Mesenchymal stem cell (in vitro differentiated cells and primary cell): ENCODE measurements around the gene C22orf23. TPM values are rescaled to one million over a fixed set of nuclear protein-coding genes. Genes with fewer than 3 reads are reported as not detected.

ENCODE experiments used
- DNase-seq: peaks from one replicate; pipeline ENCODE4 v3.0.0-alpha.2; 2013
- H2AFZ ChIP-seq: one replicate; pipeline ENCODE4 v1.6.1; 2013; ENCODE audit warnings: low read depth, mild to moderate bottlenecking, control low read depth, inconsistent platforms, low read length, moderate library complexity
- H2AK5ac ChIP-seq: 2 replicates; pipeline ENCODE4 v1.6.1; 2013; ENCODE audit warnings: low read length, moderate library complexity, mild to moderate bottlenecking, inconsistent platforms; ENCODE audit not compliant: severe bottlenecking
- H2BK120ac ChIP-seq: one replicate; pipeline ENCODE4 v1.6.1; 2013; ENCODE audit warnings: low read depth, mild to moderate bottlenecking, inconsistent platforms, low read length, moderate library complexity
- H2BK12ac ChIP-seq, 2 experiments: one replicate each; pipeline ENCODE4 v1.6.1; 2013; ENCODE audit warnings: inconsistent platforms in 2 of 2, low read length in 2 of 2, mild to moderate bottlenecking in 2 of 2, moderate library complexity in 2 of 2, control low read depth in 1 of 2
- H2BK15ac ChIP-seq: one replicate; pipeline ENCODE4 v1.6.1; 2013; ENCODE audit warnings: mild to moderate bottlenecking, low read depth, inconsistent platforms; ENCODE audit not compliant: poor library complexity, severe bottlenecking
- H2BK5ac ChIP-seq: 2 replicates; pipeline ENCODE4 v1.6.1; 2013; ENCODE audit warnings: low read depth, mild to moderate bottlenecking, low read length, control low read depth, inconsistent platforms; ENCODE audit not compliant: poor library complexity, severe bottlenecking
- H3K14ac ChIP-seq, 2 experiments: one replicate each; pipeline ENCODE4 v1.6.1; 2013; ENCODE audit warnings: inconsistent platforms in 2 of 2, low read length in 2 of 2, control low read depth in 1 of 2, mild to moderate bottlenecking in 1 of 2, moderate library complexity in 1 of 2
- H3K18ac ChIP-seq, 2 experiments: one replicate each; pipeline ENCODE4 v1.6.1; 2013; ENCODE audit warnings: inconsistent platforms in 2 of 2, low read length in 2 of 2, control low read depth in 1 of 2, low read depth in 1 of 2, mild to moderate bottlenecking in 1 of 2
- H3K23ac ChIP-seq, 2 experiments: one replicate each; pipeline ENCODE4 v1.6.1; 2013; ENCODE audit warnings: inconsistent platforms in 2 of 2, low read length in 2 of 2, mild to moderate bottlenecking in 2 of 2, moderate library complexity in 2 of 2, control low read depth in 1 of 2
- H3K27ac ChIP-seq: 2 replicates; pipeline ENCODE4 v1.5.1; 2013; ENCODE audit warnings: mild to moderate bottlenecking, moderate library complexity, low read length, control low read depth, inconsistent platforms; ENCODE audit not compliant: poor library complexity, severe bottlenecking
- H3K27me3 ChIP-seq, 2 experiments: 2 replicates each; pipeline versions ENCODE4 v1.6.1 to v1.7.0; 2013; ENCODE audit warnings: low read length in 2 of 2, mild to moderate bottlenecking in 2 of 2, moderate library complexity in 2 of 2, control low read depth in 1 of 2, inconsistent platforms in 1 of 2; ENCODE audit not compliant: control insufficient read depth in 1 of 2, insufficient read depth in 1 of 2
- H3K36me3 ChIP-seq, 2 experiments: 2 replicates each; pipeline versions ENCODE4 v1.6.1 to v1.7.0; 2013; ENCODE audit warnings: low read length in 2 of 2, control low read depth in 1 of 2, inconsistent platforms in 1 of 2, low read depth in 1 of 2, mild to moderate bottlenecking in 1 of 2; ENCODE audit not compliant: insufficient read depth in 2 of 2, control insufficient read depth in 1 of 2
- H3K4ac ChIP-seq, 2 experiments: one replicate each; pipeline ENCODE4 v1.6.1; 2013; ENCODE audit warnings: inconsistent platforms in 2 of 2, low read length in 2 of 2, mild to moderate bottlenecking in 2 of 2, moderate library complexity in 2 of 2, control low read depth in 1 of 2, low read depth in 1 of 2
- H3K4me1 ChIP-seq: 2 replicates; pipeline ENCODE4 v1.6.1; 2013; ENCODE audit warnings: low read depth, low read length, control low read depth; ENCODE audit not compliant: control insufficient read depth, insufficient read depth
- H3K4me2 ChIP-seq: 2 replicates; pipeline ENCODE4 v1.6.1; 2013; ENCODE audit warnings: low read length, mild to moderate bottlenecking, inconsistent platforms; ENCODE audit not compliant: poor library complexity, severe bottlenecking
- H3K4me3 ChIP-seq, 2 experiments: 2 replicates each; pipeline versions ENCODE4 v1.5.1 to v1.7.0; 2013; ENCODE audit warnings: low read length in 2 of 2, mild to moderate bottlenecking in 2 of 2, control low read depth in 1 of 2, low read depth in 1 of 2; ENCODE audit not compliant: insufficient read depth in 1 of 2
- H3K79me1 ChIP-seq: replicated peaks from 2 replicates; pipeline ENCODE4 v1.6.1; 2013; ENCODE audit warnings: mild to moderate bottlenecking, control low read depth, low read length, inconsistent platforms; ENCODE audit not compliant: poor library complexity, severe bottlenecking
- H3K9ac ChIP-seq: 2 replicates; pipeline ENCODE4 v1.7.0; 2013; ENCODE audit warnings: mild to moderate bottlenecking, low read length, moderate library complexity
- H3K9me3 ChIP-seq: 2 replicates; pipeline ENCODE4 v1.7.0; 2013; ENCODE audit warnings: mild to moderate bottlenecking, low read length; ENCODE audit not compliant: control insufficient read depth
- H4K8ac ChIP-seq: one replicate; pipeline ENCODE4 v1.6.1; 2013; ENCODE audit warnings: inconsistent platforms, mild to moderate bottlenecking, low read length, moderate library complexity
- H4K91ac ChIP-seq: one replicate; pipeline ENCODE4 v1.6.1; 2013; ENCODE audit warnings: mild to moderate bottlenecking, low read length, inconsistent platforms
- WGBS: methylation state at CpG from one replicate; pipeline ENCODE4 v1.1.7; 2013; ENCODE audit warnings: mixed read lengths; 5-methylcytosine and 5-hydroxymethylcytosine counted together
- polyA plus RNA-seq, 2 experiments: library from polyadenylated mRNA; stranded (reverse); fragments of 200-250 nt; gene quantifications; one replicate each; pipeline ENCODE4 v1.2.3, GENCODE V29; 2013

C22orf23 gene
- polyA plus RNA-seq (2013, experiment 1 of 2): 0.17 TPM
- polyA plus RNA-seq (2013, experiment 2 of 2): 0.27 TPM

DNA sequence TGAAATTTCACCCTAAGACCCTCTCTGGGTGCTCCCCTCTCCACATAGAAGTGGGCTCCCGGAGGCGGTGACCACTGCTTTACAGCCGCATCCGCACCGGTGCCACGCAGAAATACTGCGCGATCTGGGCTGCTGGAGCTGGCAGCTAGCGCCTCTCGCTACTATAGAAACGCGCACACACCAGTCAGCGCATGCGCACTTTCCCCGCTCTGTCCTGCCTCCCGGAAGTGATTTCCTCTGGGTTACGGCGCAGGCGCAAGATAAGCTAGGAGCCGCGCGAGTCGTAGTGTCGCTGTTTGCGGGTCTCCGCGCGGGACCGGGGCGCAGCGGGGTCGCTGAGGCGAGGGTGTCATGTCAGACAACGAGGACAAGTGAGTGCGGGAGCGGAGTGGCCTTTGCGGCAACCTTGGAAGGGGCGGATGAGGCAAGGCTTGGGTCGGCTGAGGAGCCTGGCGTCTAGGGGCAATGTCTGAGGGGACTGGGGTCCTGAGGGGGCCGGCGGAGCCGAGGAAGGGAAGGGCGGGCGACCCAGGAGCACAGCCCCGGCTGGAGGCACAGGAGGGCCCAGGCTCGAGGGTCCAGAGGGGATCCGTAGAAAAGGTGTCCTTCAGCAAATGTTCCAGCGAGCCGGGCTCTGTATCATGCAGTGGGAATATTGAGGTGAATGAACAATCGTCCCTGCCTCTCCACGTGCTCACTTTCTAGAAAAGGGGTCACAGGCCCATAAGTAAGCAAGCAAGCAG, at the start of gene C22orf23, which contains the start of gene POLR2F:
C22orf23 (minus strand) TSS at position 165 of the 743 bp plus-strand sequence. CDS start 452 bp downstream, outside the sequence.
POLR2F (plus strand) TSS at position 263 of the 743 bp plus-strand sequence; CDS start at position 352, 89 bp downstream.
- Histone ChIP-seq H3K9ac (peak within 1 kb of the TSS; percentile 97), H3K23ac (peak within 1 kb of the TSS in 1 of 2 experiments; percentile 70)
- WGBS: under 1% methylated on average over 52 of the region's 52 CpGs

DNA sequence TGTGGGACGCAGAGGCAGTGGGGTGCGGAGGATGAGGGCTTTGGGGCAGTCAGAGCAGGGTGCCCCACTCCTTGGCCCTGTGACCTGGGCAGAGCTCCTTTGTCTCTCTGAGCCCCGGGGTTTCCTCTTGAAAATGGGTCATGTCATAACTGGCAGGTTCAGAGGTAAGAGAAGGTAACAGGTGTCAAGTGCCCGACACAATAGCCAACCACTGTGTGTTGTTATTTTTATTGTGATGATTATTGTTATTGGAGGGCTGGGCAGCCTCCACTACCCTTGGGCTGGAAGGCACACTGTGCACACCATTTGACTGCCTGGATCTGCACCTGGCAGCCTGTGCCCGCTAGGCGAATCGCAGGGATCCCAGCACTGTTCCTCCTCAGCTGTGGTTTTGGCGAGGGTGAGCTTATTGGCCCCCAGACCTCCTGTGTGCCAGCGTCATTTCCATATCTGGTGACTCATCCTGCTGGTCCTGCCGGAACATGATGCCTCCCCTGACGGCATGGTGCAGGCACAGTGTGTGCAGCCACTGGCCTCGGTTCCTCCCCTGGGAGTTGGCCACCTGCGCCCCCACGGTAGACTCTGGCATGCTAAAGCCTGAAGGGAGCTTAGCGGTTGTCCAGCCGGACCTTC, 46.4 kb upstream of the C22orf23 start:
- Histone ChIP-seq H3K4me1 (peaks cover 11% of the 10 kb centered on the region), H3K9me3 (no peaks in the 10 kb centered on the region), H3K23ac (no peak overlapping the region), H3K18ac (no peak overlapping the region), H3K27me3 (peaks cover 23 to 25% of the 10 kb centered on the region in 2 experiments), H3K79me1 (no peaks in the 10 kb centered on the region), H2AFZ (no peak overlapping the region), H3K4me2 (no peak overlapping the region), H2BK12ac (no peak overlapping the region), H4K8ac (no peak overlapping the region), H3K14ac (no peak overlapping the region), H3K27ac (no peak overlapping the region), H2AK5ac (no peak overlapping the region), H3K36me3 (no peaks in the 10 kb centered on the region), H2BK15ac (no peak overlapping the region), H3K4ac (no peak overlapping the region), H3K4me3 (no peak overlapping the region), H3K9ac (no peak overlapping the region), H4K91ac (no peak overlapping the region), H2BK120ac (no peak overlapping the region), H2BK5ac (no peak overlapping the region)
- 67% methylated on average over 16 of the region's 16 CpGs for WGBS
- peak; percentile 61 for DNase-seq

More for the DNA sequence above, at the start of gene C22orf23, which contains the start of gene POLR2F:
- Histone ChIP-seq H3K9me3 (no peaks in the 10 kb centered on the region), H3K18ac (peak within 1 kb of the TSS; percentile 68 to 86), H3K4ac (peak within 1 kb of the TSS in 1 of 2 experiments; percentile 94), H3K4me1 (peaks cover 11% of the 10 kb centered on the region), H4K91ac (peak within 1 kb of the TSS; percentile 70), H4K8ac (peak within 1 kb of the TSS; percentile 92), H2BK120ac (no peak within 1 kb of the TSS), H3K27me3 (no peaks in the 10 kb centered on the region), H2AFZ (peak within 1 kb of the TSS; percentile 20), H2BK12ac (peak within 1 kb of the TSS in 1 of 2 experiments; percentile 69), H2AK5ac (no peak within 1 kb of the TSS), H2BK15ac (no peak within 1 kb of the TSS), H3K79me1 (peaks cover 19% of the 10 kb centered on the region), H3K14ac (peak within 1 kb of the TSS in 1 of 2 experiments; percentile 86), H3K27ac (no peak within 1 kb of the TSS), H2BK5ac (no peak within 1 kb of the TSS), H3K36me3 (peaks cover 20 to 23% of the 10 kb centered on the region in 2 experiments), H3K4me2 (peak within 1 kb of the TSS; percentile 94), H3K4me3 (peak within 1 kb of the TSS; percentile 90 to 96)
- peak; percentile 96 for DNase-seq

DNA sequence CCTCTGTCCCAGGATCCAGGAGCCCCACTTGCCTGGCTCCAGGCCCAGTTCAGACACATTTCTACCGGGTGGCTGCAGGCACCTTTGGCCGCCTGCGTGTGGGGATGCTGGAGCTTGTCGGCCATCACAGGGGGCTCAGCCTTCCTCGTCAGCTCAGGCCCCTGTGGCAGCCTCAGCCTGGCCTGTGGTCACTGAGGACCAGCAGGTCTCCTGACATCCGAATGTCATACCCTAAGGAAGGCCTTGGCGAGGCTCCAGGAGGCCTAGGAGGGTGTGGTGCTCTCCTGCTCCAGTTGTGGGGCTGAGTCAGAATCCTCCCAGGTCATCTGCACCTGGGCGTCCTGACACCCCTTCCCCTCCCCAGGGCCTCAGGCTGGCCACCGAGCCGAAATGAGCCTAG, 45.8 kb upstream of the C22orf23 start:
- H2BK120ac ChIP-seq: no peak overlapping the region
- no peaks in the 10 kb centered on the region for H3K79me1 ChIP-seq
- no peaks in the 10 kb centered on the region for H3K9me3 ChIP-seq
- H2BK5ac ChIP-seq: no peak overlapping the region
- no peak overlapping the region for H3K4me2 ChIP-seq
- no peak for DNase-seq
- H3K36me3 ChIP-seq: no peaks in the 10 kb centered on the region
- WGBS: 89% methylated on average over 9 of the region's 10 CpGs
- no peak overlapping the region for H2AFZ ChIP-seq
- H3K27ac ChIP-seq: no peak overlapping the region
- peaks cover 11% of the 10 kb centered on the region for H3K4me1 ChIP-seq
- peaks cover 23 to 25% of the 10 kb centered on the region in 2 experiments for H3K27me3 ChIP-seq
- H2BK12ac ChIP-seq: no peak overlapping the region
- no peak overlapping the region for H3K4me3 ChIP-seq
- no peak overlapping the region for H3K9ac ChIP-seq
- no peak overlapping the region for H3K4ac ChIP-seq
- no peak overlapping the region for H2BK15ac ChIP-seq
- no peak overlapping the region for H4K8ac ChIP-seq
- H3K23ac ChIP-seq: no peak overlapping the region
- H3K18ac ChIP-seq: no peak overlapping the region
- no peak overlapping the region for H2AK5ac ChIP-seq
- no peak overlapping the region for H3K14ac ChIP-seq
- H4K91ac ChIP-seq: no peak overlapping the region

DNA sequence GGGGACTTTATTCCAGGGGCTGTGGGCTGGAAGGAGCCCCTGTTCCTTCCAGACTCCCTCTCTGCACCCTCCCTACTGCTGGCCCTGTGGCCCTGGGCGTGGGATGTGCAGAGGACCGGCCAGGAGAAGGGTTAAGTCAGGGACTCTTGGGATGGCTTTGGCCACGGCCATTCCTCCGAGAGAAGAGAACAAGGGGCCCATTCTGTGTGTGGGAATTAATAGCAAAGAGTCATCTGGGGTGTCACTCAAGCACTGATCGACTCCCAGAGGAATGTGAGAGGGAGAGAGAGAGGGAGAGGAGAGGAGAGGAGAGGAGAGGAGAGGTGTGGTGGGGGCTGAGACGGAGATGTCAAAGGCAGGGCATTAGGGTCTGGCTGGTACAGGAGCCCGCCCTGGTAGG, 45.1 kb upstream of the C22orf23 start:
- no peak overlapping the region for H4K91ac ChIP-seq
- WGBS: 74% methylated on average over 5 of the region's 7 CpGs
- no peak overlapping the region for H4K8ac ChIP-seq
- H3K4me3 ChIP-seq: no peak overlapping the region
- H3K4ac ChIP-seq: no peak overlapping the region
- H3K4me2 ChIP-seq: no peak overlapping the region
- H2BK5ac ChIP-seq: no peak overlapping the region
- H3K27me3 ChIP-seq: peaks cover 20 to 25% of the 10 kb centered on the region in 2 experiments
- no peak overlapping the region for H3K9ac ChIP-seq
- no peak overlapping the region for H3K27ac ChIP-seq
- H2AFZ ChIP-seq: no peak overlapping the region
- H3K36me3 ChIP-seq: no peaks in the 10 kb centered on the region
- H3K9me3 ChIP-seq: no peaks in the 10 kb centered on the region
- no peak overlapping the region for H2BK12ac ChIP-seq
- no peak overlapping the region for H3K14ac ChIP-seq
- no peak for DNase-seq
- peaks cover 11% of the 10 kb centered on the region for H3K4me1 ChIP-seq
- H3K23ac ChIP-seq: no peak overlapping the region
- H2AK5ac ChIP-seq: no peak overlapping the region
- no peak overlapping the region for H2BK120ac ChIP-seq
- no peak overlapping the region for H3K18ac ChIP-seq
- no peak overlapping the region for H2BK15ac ChIP-seq
- H3K79me1 ChIP-seq: no peaks in the 10 kb centered on the region
